H4 (cell line): ENCODE results near the gene ITGB7. TPM values are rescaled to one million over a fixed set of nuclear protein-coding genes. Genes with fewer than 3 reads are reported as not detected.

Source experiments
- DNase-seq: peaks from one replicate; pipeline ENCODE4 v3.0.0-alpha.2; 2015; ENCODE audit warnings: low spot score
- total RNA-seq: library from RNA; depleted of rRNA; stranded (reverse); fragments of >200 nt; shearing (Covaris generic); gene quantifications from 2 replicates; pipeline ENCODE4 v1.2.3, GENCODE V29; 2014

Gene ITGB7
- total RNA-seq, 1 experiment from 2014 or later, result 0.39 TPM

DNA sequence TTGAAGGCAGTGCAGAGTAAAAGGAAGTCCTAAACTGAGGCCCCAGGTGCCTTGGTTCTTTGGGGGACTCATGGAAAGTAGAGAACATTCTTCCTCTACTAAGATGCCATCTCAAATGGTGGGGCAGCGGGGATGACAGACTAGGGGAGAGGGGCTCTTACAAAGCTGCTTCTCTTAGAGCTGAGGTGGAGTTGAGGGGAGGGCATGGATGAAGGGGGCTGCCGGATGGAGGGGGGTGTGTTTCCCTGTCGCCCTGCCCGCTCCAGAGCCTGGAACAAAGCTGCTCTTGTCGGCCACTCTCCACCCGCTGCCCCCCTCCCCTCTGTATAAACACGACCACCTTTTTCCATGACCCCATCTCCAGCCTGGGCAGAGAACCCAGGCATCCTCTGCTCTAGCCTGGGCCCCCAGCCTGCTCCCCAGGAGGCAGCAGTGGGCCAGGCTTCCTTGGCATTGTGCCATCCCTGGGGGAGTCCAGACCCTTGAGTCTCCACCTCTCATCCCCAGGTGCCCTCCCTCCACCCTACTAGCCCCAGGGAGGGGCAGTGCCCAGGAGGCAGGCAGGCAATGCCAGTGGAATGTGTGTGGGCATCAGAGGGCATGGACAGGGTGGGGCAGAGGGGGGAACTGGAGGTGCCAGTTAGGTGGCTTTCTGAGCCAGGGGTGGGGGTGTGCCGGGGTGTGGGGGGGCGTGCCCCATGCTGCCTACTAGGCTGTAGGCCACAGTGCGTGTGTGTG is 23.2 kb upstream of the ITGB7 start:
- DNase-seq, result no peak

DNA sequence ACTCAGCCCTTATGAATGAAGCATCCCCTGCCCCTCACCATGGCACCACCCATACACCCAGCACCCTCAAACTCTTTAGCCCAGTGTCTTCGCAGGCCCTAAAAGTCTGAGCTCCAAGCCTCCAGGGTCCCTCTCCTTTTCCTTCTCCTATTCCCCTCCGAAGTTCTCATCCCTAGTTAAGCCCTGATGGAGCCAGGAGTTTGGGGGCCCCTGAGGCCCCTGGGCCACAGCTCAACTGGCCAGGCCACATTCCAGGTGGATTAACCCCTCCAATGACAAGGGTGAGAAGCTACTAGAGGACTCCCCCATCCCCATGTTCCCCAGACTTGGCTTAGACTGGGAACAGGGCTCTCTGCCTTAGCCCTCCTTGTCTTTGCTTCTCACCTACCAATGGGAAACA is 22.4 kb upstream of the ITGB7 start:
- DNase-seq, result no peak

DNA sequence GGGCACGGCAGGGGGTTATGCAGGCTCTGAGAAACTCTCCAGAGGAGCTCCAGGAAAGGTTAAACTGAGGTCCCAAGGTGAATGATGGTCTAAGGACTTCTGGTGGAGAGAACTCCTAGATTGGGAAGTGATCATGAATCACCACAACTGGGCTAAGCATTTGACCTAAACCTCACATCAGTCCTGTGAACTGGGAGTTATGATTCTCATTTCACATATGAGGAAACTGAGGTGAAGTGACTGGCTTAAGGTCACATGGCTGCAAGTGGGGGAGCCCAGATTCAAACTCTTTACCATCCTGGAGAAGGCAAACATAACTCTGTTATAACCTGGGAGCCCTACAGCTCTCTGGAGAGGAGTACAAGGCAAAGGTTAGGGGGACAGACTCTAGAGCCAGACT is 20.8 kb upstream of the ITGB7 start:
- DNase-seq, result no peak

DNA sequence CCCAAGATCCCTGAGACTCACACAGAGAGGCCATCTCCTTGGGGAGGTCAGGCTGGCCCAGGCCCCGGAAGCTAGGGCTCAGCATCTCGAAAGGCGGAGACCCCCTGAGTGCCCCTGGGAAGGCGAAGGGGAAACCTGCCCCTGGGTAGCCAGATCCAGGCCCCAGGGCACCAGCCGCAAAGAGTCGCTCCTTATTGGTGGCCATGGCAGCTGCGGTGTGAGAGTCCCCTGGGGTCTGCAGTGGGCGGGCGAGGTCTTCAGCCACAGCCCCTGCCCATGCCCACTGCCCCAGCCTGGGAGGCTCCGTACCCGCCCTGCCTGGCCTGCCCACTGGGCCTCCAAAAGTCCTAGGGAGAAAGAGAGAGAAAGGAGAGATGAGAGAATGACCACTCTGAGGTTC is 20.3 kb upstream of the ITGB7 start:
- DNase-seq, result no peak

DNA sequence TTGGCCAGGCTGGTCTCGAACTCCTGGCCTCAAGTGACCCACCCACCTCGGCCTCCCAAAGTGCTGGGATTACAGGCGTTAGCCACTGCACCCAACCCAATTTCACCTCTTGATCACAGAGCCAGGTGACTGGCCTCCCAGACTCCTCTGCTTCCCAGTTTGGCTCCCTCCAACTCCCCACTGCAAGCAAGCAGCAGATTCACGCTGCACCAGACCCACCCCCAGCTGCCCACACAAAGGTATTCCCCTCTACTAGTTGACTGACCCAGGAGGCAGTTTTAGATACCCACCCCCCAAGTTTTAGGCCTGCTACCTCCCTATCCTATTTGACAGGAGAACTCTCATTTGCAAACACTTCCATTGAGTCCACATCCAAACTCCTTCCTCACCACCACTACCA is 19.8 kb upstream of the ITGB7 start:
- no peak for DNase-seq

DNA sequence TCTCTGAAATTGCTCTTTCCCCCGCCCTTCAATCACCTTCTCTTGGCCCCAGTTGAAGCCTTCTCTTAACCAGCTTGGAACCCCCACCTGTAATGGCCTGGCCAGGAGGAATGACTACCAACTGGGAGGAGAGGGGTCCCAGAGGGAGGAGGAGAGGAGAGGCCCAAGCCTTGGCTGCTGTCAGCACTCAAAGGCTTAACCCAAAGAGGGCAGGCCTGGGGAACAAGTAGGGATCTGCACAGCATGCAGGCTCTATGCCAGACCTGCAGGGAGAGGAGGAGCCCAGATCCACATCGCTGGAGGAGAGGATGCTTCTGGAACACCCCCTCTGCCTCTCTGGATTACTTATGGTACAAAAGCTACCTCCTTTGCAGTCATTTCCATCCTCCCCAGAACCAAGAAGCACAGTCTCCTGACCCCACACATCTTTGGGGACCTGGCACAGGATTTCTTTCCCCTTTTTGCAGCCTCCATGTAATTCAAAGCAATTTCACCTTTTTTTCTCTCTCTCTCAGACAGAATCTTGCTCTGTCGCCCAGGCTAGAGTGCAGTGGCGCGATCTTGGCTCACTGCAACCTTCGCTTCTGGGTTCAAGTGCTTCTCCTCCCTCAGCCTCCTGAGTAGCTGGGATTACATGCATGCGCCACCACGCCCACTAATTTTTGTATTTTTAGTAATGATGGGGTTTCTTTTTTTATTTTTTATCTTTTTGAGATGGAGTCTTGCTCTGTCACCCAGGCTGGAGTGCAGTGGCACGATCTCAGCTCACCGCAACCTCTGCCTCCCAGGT is 18.8 kb upstream of the ITGB7 start:
- DNase-seq, result no peak

DNA sequence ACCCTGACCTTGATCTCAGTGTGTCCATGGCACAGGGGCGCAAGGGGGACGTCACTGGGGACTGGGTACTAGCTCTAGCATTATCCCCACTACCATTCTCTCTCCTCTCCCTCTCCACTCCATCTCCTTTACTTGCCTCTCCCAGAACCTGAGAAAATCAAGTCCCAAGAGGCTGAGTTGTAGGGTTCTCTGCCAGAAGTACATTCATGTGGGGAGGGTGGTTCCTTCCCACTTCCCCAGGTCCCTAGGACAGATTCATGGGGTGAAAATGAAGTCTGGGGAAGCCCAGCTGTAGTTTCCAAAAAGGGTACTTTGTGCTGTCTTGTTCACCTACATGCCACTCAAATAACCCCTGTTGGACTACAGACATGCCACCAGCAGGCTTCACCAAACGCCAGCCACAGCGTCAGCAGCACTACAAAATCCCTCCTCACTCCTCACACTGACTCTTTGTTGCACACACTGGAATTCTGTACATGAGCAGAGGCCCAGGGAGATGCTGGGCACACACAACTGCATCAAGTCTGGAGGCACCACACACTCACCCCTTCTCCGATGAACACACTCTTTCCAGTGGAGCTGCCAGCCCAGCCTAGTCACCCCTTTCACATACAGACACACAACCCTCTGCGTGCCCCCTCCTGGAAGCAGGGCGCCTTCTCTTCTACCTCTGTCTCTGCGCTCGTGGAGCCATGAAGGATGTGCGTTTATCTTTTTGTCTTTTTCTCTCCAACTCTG is 18.0 kb upstream of the ITGB7 start:
- DNase-seq, result no peak

DNA sequence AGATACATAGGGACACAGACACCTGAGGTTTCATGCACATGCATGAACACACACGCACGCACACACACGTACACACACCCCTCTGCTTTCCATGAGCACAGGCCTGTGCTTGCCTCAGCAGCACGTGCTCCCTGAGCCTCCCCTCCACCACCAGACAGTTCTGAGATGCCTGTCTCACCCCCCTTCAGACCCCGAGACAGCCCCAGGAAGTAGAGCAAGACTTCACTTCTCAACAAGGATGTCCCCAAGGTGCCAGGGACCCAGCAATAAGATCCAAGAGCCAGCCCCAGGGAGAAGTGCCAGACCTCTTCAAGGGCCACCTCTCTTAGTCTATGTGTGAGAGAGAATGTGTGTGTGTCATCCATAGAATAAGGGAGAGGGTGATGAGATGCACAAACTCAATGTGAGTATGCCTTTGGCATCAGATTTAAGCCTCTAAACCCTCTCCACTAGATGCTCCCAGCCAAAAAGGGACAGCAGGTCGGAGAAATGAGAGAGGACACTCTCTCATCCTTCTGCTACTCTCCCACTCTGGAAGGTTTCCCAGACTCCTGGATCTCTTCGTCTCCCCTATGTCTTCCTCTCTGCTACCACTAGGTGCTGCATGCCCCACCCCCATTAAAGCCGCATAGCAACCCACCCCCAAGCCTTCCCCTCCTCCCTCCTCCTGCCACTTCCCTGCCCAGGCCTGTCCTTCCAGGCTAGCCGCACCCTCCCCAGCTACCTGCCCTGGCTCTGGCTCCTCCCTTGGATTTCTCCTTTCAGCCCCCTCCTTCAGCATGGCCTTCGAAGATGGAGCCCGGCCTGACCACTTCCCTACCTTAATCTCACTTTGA is 17.2 kb upstream of the ITGB7 start:
- no peak for DNase-seq

DNA sequence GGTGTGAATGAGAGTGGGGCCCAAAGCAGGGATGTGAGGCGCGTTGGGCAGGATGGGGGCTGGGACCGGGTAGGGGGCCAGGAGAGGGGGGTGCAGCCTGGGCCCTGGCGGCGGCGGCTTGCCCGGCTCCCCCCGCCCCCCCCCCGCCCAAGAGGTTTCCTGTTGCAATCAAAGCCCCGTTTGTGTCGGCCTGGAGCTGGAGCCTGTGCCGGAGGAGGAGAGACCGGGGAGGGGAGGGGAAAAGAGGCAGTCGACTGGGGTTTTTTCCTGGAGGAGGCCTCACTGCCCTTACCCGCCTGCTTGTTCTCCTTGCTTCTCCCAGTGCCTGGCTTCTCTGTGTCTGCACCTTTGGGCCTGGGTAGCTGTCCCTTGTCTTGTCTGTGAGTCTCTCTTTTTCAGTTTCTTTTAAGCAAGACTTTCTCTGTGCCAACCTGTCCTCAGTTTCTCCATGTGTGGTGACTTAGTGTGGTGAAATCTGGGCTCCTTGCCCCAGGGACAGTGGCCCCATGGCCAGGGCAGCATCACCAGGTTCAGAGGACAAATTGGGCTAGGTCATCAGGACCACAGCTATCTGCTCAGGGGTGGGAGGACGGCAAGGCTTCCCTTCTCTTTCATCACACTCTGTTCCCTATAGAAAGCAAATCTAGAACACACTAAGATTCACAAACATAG is 16.5 kb upstream of the ITGB7 start:
- DNase-seq, result no peak

DNA sequence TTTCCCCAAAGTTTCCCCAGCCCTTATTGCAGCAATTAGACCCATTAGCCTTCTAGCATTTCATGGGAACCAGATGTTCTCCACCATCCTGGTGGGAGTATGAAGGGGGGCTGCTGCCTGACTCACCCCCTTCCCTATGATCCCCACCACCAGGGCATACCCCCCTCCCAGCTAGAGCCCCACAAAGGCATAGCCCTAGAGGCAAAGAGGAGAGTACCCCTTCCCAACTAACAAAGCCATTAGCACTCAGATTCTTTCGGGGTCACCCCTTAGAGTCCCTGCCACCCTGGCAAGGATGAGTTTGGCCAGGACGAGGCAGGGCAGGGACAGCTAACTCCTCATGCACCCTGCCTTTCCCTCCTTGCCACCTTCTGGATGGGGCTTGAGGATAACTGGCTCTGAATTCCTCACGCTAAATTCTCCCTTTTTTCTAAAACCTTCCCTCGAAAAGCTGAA is 15.8 kb upstream of the ITGB7 start:
- DNase-seq, result no peak

DNA sequence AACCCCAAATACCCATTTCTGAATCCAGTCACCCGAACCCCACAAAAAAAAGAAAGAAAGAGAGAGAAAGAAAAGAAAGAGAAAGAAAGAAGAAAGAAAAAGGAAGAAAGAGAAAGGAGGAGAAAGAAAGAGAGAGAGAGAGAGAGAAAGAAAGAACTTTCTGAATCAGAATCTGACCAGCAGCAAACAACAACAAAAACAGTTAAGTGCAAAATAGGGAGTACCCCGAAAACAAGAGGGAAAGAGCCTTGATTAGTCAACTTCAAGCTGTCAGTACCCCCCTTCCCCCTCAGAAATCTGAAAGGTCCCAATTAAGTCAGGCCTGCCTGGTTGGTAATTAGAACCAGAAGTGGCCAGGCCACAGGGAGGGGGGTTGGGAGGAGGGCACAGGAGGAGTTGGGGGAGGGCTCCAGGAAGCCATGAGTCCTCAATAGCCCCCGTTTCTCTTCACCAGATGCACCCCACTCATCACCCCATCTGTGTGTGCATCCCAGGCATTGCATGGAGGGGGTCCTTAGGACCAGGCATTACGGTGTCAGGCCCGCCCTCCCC is 15.2 kb upstream of the ITGB7 start:
- DNase-seq, result no peak

DNA sequence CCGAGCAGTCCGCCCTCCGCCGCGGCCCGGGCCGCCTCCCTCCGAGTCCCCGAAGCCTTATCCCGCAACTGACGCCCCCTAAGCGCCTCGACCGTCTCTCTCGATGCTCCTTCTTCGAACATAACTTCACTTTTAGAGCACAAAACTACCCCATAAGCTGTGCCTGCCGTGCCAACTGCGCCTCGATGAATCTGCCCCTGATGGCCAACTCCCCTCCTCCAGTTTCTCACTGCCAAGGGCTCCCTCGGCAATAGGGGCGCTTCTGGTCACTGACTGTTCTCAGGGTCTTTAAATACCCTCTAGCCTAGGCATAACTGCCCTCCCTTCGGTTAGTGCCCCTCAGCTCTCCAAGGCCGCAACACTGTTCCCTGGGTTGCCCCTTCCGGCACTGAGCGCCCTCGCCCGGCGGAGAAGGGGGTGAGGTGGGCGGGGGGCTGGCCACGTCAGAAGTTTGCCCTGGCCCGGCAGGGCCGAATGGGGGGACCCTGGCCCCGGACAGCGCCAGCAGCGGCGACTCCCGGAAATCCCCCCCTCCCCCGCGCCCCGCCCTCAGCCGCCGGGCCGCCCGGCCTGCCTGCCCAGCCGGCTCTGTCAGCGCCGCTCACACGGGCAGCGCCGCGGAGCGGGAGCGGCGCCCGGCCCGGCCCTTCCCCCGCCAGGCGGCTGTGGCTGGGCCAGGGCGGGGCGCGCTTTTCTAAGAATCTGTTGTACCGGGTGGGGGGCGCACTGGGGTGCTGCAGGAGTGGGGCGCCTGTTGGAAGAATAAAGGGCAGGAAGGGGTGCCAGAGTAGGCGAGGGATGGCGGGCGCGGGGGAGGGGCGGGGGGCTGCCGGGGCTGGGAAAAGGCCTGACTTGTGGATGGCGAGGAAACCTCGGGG is 14.4 kb upstream of the ITGB7 start:
- DNase-seq, result peak; percentile 56

DNA sequence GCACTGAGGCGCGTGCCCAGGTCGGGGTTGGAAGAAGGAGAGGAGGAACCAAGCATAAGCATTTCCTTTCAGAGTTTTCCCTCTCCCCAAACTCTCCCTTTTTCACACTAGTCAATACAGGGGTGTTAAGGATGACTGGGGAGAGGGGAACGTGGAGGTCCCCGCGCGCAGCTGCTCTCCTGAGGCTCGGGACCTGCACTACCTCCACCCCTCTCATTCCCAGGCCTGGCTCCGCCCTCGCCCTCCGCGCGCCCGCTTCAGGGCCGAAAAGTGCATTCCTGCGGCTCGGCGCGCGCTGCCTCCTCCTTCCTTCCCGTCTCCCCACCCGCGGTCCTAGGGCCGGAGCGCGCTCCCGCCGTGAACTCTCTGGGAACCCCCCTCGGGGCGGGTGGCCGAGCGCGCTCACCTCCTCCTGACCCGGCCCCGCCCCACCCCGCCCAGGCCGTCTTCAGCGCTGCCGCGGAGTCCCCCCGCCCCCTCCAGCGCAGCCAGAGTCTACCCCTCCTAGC is 13.7 kb upstream of the ITGB7 start:
- DNase-seq, result peak; percentile 92

DNA sequence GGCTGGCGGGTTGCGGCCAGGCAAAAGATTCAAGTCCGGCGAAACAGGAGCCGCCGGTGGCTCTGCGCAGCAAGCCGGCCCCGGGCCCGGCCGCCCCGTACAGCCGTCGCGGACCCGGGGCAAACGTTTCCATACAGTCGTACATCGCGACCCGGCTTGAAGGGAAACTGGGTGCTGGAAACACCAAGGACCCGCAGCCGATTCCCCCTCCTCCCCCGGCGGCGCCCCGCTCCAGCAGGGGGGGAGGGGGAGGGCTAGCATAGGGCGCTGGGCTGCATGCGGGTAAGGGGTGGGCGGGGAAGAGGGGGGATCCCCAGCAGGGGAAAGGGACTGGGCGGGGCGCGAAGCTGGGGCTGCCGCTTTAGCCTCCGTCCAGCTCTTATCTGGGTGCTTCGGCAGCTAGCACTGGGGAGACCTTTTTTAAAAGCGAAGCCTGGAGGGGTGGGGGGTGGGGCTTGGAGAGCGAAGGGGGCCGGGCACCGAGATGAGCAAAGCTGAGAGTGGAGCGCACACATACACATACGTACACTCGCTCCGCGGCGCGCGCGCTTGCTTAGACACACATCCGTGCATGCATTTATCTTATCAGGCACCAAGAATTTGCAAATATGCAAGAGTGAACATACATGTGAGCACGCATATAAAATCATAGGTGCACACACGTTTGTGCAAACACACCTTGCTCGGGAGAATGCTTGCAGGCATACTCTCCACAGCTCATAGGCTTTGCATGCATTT is 13.1 kb upstream of the ITGB7 start:
- DNase-seq, result peak; percentile 75

DNA sequence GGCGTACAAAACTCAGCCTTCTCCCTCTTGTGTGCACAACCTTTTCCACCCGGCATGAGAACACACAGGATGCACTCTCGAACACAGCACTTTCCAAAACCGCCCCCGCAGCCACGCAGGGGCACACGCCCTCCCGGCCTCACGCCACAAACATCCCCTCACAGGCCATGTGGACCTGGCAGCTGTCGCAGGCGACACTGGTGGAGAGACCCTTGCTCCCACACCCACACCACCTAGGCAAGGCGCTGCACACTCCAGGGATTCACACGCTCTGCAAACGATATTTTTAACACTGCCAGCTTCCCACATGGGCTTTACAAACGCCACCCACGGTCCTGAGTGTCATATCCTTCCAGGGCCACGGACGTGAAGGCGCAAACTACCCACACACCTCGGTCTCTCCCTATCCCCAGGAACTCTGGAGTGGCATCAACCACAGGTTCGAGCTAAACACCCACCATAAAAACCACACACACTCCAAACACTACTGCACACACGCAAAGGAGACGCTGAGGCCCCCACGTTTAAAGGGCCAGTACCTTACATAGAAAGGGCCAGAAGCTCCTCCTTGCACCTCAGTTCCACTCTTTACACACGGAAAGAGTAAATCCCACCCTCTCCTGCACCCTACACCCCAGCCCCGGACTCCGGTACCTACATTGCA is 12.4 kb upstream of the ITGB7 start:
- DNase-seq, result peak; percentile 49

DNA sequence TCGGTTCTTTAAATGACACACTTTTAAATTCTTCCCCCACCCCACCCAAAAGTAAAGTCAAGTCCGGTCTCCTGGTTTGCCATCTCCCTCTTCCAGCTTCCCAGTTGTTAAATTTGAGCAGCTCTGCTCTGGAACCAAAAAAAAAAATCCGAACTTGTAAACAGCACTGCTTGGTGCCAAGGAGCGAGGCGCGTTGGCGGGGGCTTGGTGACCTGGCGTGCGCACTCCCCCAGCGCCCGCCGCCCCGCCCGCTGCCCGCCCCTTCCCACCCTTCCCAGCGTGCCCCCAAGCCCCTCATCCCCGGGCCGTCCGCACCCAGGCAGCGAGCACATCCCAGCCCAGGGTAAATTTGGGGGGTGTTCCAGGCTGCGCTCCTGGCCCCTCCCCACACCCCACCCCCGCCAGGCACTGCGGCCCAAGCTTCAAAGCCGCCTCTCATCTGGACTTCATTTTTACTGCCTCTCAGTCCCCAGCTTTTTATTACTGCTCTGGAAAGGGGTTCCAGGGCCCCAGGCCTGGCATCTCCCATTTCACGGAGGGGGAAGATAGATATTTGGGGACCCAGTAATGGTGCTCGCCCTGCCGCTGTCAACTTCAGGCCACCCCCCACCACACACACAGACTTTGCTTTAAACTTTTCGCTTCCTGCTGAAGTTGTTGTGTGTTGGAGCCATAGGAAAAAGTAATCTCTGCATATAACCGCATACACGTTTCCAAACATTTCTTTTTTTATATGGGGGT is 11.7 kb upstream of the ITGB7 start:
- no peak for DNase-seq

DNA sequence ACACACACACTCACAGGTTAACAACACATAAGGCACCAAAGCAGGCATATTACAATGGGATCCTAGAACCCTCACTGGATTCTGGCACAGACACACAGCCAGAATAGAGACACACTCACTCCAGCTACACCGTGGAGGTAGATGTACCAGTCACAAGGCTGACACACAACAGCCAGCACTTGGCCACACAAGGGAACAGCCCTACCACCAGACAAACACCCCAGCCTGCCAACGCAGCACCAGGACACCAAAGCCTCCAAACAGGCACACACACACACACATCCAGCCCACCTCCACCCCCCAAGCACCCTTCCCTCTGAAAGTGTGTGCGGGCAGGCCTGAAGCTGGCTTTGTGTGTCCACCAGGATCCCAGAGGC is 10.9 kb upstream of the ITGB7 start:
- no peak for DNase-seq
